ENCODE data around the gene GJB6. TPM values are rescaled to one million over a fixed set of nuclear protein-coding genes. Genes with fewer than 3 reads are reported as not detected.

GJB6 gene
- total RNA-seq, 1 experiment from 2014 or later = not detected

- POLR2A ChIA-PET (ENCODE audit: unreplicated experiment) = no interaction called here
- Histone ChIP-seq H3F3A (ENCODE audit: insufficient read depth, low read depth) (no peaks in the 10 kb centered on the region), H3K4me1 (replicated peaks; ENCODE audit: insufficient read depth) (no peaks in the 10 kb centered on the region), H3K36me3 (ENCODE audit: low read depth) (no peaks in the 10 kb centered on the region), H3K27ac (no peak overlapping the region), H3K27me3 (ENCODE audit: insufficient read depth, low read depth) (no peaks in the 10 kb centered on the region), H3K79me2 (ENCODE audit: low read depth) (no peaks in the 10 kb centered on the region), H3K4me2 (no peak overlapping the region), H4K20me1 (ENCODE audit: insufficient read depth) (no peaks in the 10 kb centered on the region), H3K4me3 (no peak overlapping the region), H3K9me3 (ENCODE audit: insufficient read depth, low read depth) (no peaks in the 10 kb centered on the region), H2AFZ (no peak overlapping the region), H3K9me2 (ENCODE audit: insufficient read depth) (no peaks in the 10 kb centered on the region; the same call in 1 of the 2 replicates)
- CTCF ChIA-PET = no interaction called here
- intact Hi-C loops (cut with micrococcal nuclease; ENCODE audit: unreplicated experiment) = no loop called here
- DNase-seq = no peak
- BruUV-seq (replicated peaks) = no TSS peak
- TF ChIP-seq EZH2 (IDR thresholded peaks at IDR 0.05; ENCODE audit: low read depth) (no peak), CTCF (conservative IDR thresholded peaks at IDR 0.05) (no peak)
Observed at GRCh38 chr13:20258963-20259288, 26.8 kb upstream of the GJB6 start.

- H3K9me2 ChIP-seq (ENCODE audit: insufficient read depth) = no peaks in the 10 kb centered on the region; the same call in 1 of the 2 replicates
- no peaks in the 10 kb centered on the region for H3K4me1 ChIP-seq (replicated peaks; ENCODE audit: insufficient read depth)
- TF ChIP-seq EZH2 (IDR thresholded peaks at IDR 0.05; ENCODE audit: low read depth) (no peak), CTCF (conservative IDR thresholded peaks at IDR 0.05) (no peak)
- H4K20me1 ChIP-seq (ENCODE audit: insufficient read depth) = no peaks in the 10 kb centered on the region
- H3K79me2 ChIP-seq (ENCODE audit: low read depth) = no peaks in the 10 kb centered on the region
- BruUV-seq (replicated peaks) = no TSS peak
- ChIA-PET POLR2A (ENCODE audit: unreplicated experiment) (no interaction called here), CTCF (no interaction called here)
- intact Hi-C loops (cut with micrococcal nuclease; ENCODE audit: unreplicated experiment) = no loop called here
- no peak overlapping the region for H2AFZ ChIP-seq
- H3F3A ChIP-seq (ENCODE audit: insufficient read depth, low read depth) = no peaks in the 10 kb centered on the region
- no peaks in the 10 kb centered on the region for H3K9me3 ChIP-seq (ENCODE audit: insufficient read depth, low read depth)
- H3K27ac ChIP-seq = no peak overlapping the region
- no peak for DNase-seq
- no peak overlapping the region for H3K4me2 ChIP-seq
- H3K4me3 ChIP-seq = no peak overlapping the region
- H3K36me3 ChIP-seq (ENCODE audit: low read depth) = no peaks in the 10 kb centered on the region
- H3K27me3 ChIP-seq (ENCODE audit: insufficient read depth, low read depth) = no peaks in the 10 kb centered on the region
Observed at GRCh38 chr13:20258208-20258962, 26.3 kb upstream of the GJB6 start.

DNA sequence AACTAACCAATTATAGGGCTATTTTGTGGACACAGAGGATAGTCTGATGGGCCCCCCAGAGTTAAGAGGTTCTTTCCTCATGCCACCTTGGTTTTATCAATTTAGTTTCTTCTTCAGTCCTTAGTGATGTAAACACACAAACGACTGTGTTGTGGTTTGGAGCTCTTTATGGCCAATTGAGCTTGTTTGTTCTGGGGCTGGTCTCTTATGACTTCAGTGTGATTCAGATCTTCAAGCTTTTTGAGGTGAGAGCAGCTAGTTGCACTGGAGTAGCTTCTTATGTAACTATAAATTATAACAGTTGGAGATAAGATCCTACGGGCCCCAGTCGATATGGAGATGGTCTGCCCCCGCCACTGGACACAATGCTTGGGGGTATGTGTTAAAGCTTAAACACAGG, 22.0 kb upstream of the GJB6 start:
- BruUV-seq (replicated peaks) = no TSS peak
- Histone ChIP-seq H3K27ac (no peak overlapping the region), H3K27me3 (ENCODE audit: insufficient read depth, low read depth) (no peaks in the 10 kb centered on the region), H3K9me2 (ENCODE audit: insufficient read depth) (no peaks in the 10 kb centered on the region), H4K20me1 (ENCODE audit: insufficient read depth) (no peaks in the 10 kb centered on the region), H2AFZ (no peak overlapping the region), H3F3A (ENCODE audit: insufficient read depth, low read depth) (no peaks in the 10 kb centered on the region), H3K79me2 (ENCODE audit: low read depth) (no peaks in the 10 kb centered on the region), H3K9me3 (ENCODE audit: insufficient read depth, low read depth) (no peaks in the 10 kb centered on the region), H3K4me1 (replicated peaks; ENCODE audit: insufficient read depth) (no peaks in the 10 kb centered on the region), H3K4me2 (no peak overlapping the region), H3K36me3 (ENCODE audit: low read depth) (no peaks in the 10 kb centered on the region), H3K4me3 (no peak overlapping the region)
- POLR2A ChIA-PET (ENCODE audit: unreplicated experiment) = interaction anchor here (0.5 kb wide), 1 partner anchor 133 kb away, joined by 3 read pairs; no protein-coding TSS in a partner anchor
- peak in 1 of 2 experiments; percentile 48 for DNase-seq
- TF ChIP-seq CTCF (conservative IDR thresholded peaks at IDR 0.05) (no peak), EZH2 (IDR thresholded peaks at IDR 0.05; ENCODE audit: low read depth) (no peak)
- intact Hi-C loops (cut with micrococcal nuclease; ENCODE audit: unreplicated experiment) = no loop called here
- CTCF ChIA-PET = no interaction called here

All from PC-9 (cell line).